Effector memory CD8-positive, alpha-beta T cell (primary cell): ENCODE data around the gene N4BP2L2.

Experiments
- ATAC-seq: fragments of 150-1000 bp; cut with Tn5 transposase; replicated peaks from 2 replicates; pipeline ENCODE4 v1.10.0; 2021; ENCODE audit warnings: mild to moderate bottlenecking, moderate library complexity
- DNase-seq, 3 experiments: peaks; one replicate each; pipeline ENCODE4 v3.0.0; 2021
- H3K27ac Mint-ChIP-seq, 2 donors: one replicate each; pipeline ENCODE4 v1.8.0; 2022; ENCODE audit warnings: mild to moderate bottlenecking in 2 of 2, mixed read lengths in 2 of 2, moderate library complexity in 2 of 2
- H3K27me3 Mint-ChIP-seq, 2 donors: one replicate each; pipeline ENCODE4 v1.8.0; 2022; ENCODE audit warnings: mixed read lengths in 2 of 2
- H3K36me3 Mint-ChIP-seq: one replicate; pipeline ENCODE4 v1.8.0; 2022; ENCODE audit warnings: mild to moderate bottlenecking, moderate library complexity, mixed read lengths; ENCODE audit not compliant: insufficient read depth
- H3K4me1 Mint-ChIP-seq, 2 donors: one replicate each; pipeline ENCODE4 v1.8.0; 2022; ENCODE audit warnings: low read depth in 2 of 2, mixed read lengths in 2 of 2
- H3K4me3 Mint-ChIP-seq, 2 donors: one replicate each; pipeline ENCODE4 v1.8.0; 2022; ENCODE audit warnings: mild to moderate bottlenecking in 2 of 2, mixed read lengths in 2 of 2, moderate library complexity in 2 of 2
- H3K9me3 Mint-ChIP-seq, 2 donors: one replicate each; pipeline ENCODE4 v1.8.0; 2022; ENCODE audit warnings: mixed read lengths in 2 of 2

N4BP2L2 gene

GRCh38 chr13:32511482-32511881 is 27.1 kb downstream of the N4BP2L2 start:
- no peak overlapping the region for H3K27ac Mint-ChIP-seq
- H3K9me3 Mint-ChIP-seq = no peaks in the 10 kb centered on the region

GRCh38 chr13:32504876-32505275 is 33.7 kb downstream of the N4BP2L2 start:
- Mint-ChIP-seq H3K27me3 (no peaks in the 10 kb centered on the region), H3K27ac (peak overlapping the region in 1 of 2 donors; percentile 30), H3K4me3 (no peak overlapping the region), H3K4me1 (peaks cover 2 to 17% of the 10 kb centered on the region in 2 donors), H3K36me3 (peaks cover 10% of the 10 kb centered on the region), H3K9me3 (no peaks in the 10 kb centered on the region)
- ATAC-seq (no peak), DNase-seq (no peak)

More at GRCh38 chr13:32511482-32511881, 27.1 kb downstream of the N4BP2L2 start:
- no peaks in the 10 kb centered on the region for H3K27me3 Mint-ChIP-seq
- no peak for ATAC-seq
- H3K4me1 Mint-ChIP-seq = peaks cover 0 to 10% of the 10 kb centered on the region in 2 donors
- H3K4me3 Mint-ChIP-seq = no peak overlapping the region
- peaks cover 47% of the 10 kb centered on the region for H3K36me3 Mint-ChIP-seq
- no peak for DNase-seq

- Mint-ChIP-seq H3K27me3 (no peaks in the 10 kb centered on the region), H3K4me3 (no peak overlapping the region), H3K9me3 (no peaks in the 10 kb centered on the region), H3K4me1 (peaks cover 2 to 19% of the 10 kb centered on the region in 2 donors), H3K36me3 (peaks cover 7% of the 10 kb centered on the region), H3K27ac (no peak overlapping the region)
- ATAC-seq = no peak
- no peak for DNase-seq
Observed at GRCh38 chr13:32504263-32504662, 34.3 kb downstream of the N4BP2L2 start.

GRCh38 chr13:32503727-32504126 is 34.9 kb downstream of the N4BP2L2 start:
- no peaks in the 10 kb centered on the region for H3K27me3 Mint-ChIP-seq
- no peak for ATAC-seq
- H3K4me3 Mint-ChIP-seq = no peak overlapping the region
- peaks cover 2 to 20% of the 10 kb centered on the region in 2 donors for H3K4me1 Mint-ChIP-seq
- DNase-seq = no peak
- H3K36me3 Mint-ChIP-seq = peaks cover 3% of the 10 kb centered on the region
- H3K9me3 Mint-ChIP-seq = no peaks in the 10 kb centered on the region
- peak overlapping the region in 1 of 2 donors; percentile 31 for H3K27ac Mint-ChIP-seq

- H3K27ac Mint-ChIP-seq = no peak overlapping the region
- ATAC-seq (no peak), DNase-seq (no peak)
- H3K4me3 Mint-ChIP-seq = no peak overlapping the region
- no peaks in the 10 kb centered on the region for H3K9me3 Mint-ChIP-seq
- H3K36me3 Mint-ChIP-seq = peaks cover 5% of the 10 kb centered on the region
- no peaks in the 10 kb centered on the region for H3K27me3 Mint-ChIP-seq
- peaks cover 5 to 26% of the 10 kb centered on the region in 2 donors for H3K4me1 Mint-ChIP-seq
Observed at GRCh38 chr13:32501064-32501463, 37.5 kb downstream of the N4BP2L2 start.

- no peak overlapping the region for H3K4me3 Mint-ChIP-seq
Observed at GRCh38 chr13:32499538-32500210, 38.9 kb downstream of the N4BP2L2 start.

GRCh38 chr13:32497589-32497988 is 41.0 kb downstream of the N4BP2L2 start:
- no peak for DNase-seq
- H3K27ac Mint-ChIP-seq = peak overlapping the region in 1 of 2 donors; percentile 62
- no peak for ATAC-seq
- H3K9me3 Mint-ChIP-seq = no peaks in the 10 kb centered on the region
- no peaks in the 10 kb centered on the region for H3K27me3 Mint-ChIP-seq
- H3K4me3 Mint-ChIP-seq = no peak overlapping the region
- H3K4me1 Mint-ChIP-seq = peaks cover 3 to 24% of the 10 kb centered on the region in 2 donors
- peaks cover 8% of the 10 kb centered on the region for H3K36me3 Mint-ChIP-seq

More at GRCh38 chr13:32499538-32500210, 38.9 kb downstream of the N4BP2L2 start:
- Mint-ChIP-seq H3K27ac (no peak overlapping the region), H3K27me3 (no peaks in the 10 kb centered on the region), H3K36me3 (peaks cover 5% of the 10 kb centered on the region), H3K4me1 (peaks cover 3 to 30% of the 10 kb centered on the region in 2 donors), H3K9me3 (no peaks in the 10 kb centered on the region)
- no peak for DNase-seq
- no peak for ATAC-seq

GRCh38 chr13:32496599-32497160 is 41.9 kb downstream of the N4BP2L2 start:
- Mint-ChIP-seq H3K4me3 (no peak overlapping the region), H3K9me3 (no peaks in the 10 kb centered on the region), H3K27me3 (no peaks in the 10 kb centered on the region), H3K27ac (peak overlapping the region in 1 of 2 donors; percentile 62), H3K4me1 (peaks cover 3 to 21% of the 10 kb centered on the region in 2 donors), H3K36me3 (peaks cover 8% of the 10 kb centered on the region)
- DNase-seq (no peak), ATAC-seq (no peak)

- no peaks in the 10 kb centered on the region for H3K9me3 Mint-ChIP-seq
- H3K4me3 Mint-ChIP-seq = no peak overlapping the region
- ATAC-seq (no peak), DNase-seq (no peak)
- H3K27ac Mint-ChIP-seq = peak overlapping the region in 1 of 2 donors; percentile 62
- peaks cover 3 to 21% of the 10 kb centered on the region in 2 donors for H3K4me1 Mint-ChIP-seq
- H3K27me3 Mint-ChIP-seq = no peaks in the 10 kb centered on the region
- peaks cover 8% of the 10 kb centered on the region for H3K36me3 Mint-ChIP-seq
Observed at GRCh38 chr13:32495841-32496240, 42.8 kb downstream of the N4BP2L2 start.

GRCh38 chr13:32495429-32495828 is 43.2 kb downstream of the N4BP2L2 start:
- ATAC-seq (no peak), DNase-seq (no peak)
- no peaks in the 10 kb centered on the region for H3K27me3 Mint-ChIP-seq
- H3K27ac Mint-ChIP-seq = no peak overlapping the region
- no peak overlapping the region for H3K4me3 Mint-ChIP-seq
- peaks cover 4 to 21% of the 10 kb centered on the region in 2 donors for H3K4me1 Mint-ChIP-seq
- H3K9me3 Mint-ChIP-seq = no peaks in the 10 kb centered on the region
- peaks cover 6% of the 10 kb centered on the region for H3K36me3 Mint-ChIP-seq

- H3K4me3 Mint-ChIP-seq = no peak overlapping the region
- DNase-seq (no peak), ATAC-seq (no peak)
- no peaks in the 10 kb centered on the region for H3K27me3 Mint-ChIP-seq
- peaks cover 3% of the 10 kb centered on the region for H3K36me3 Mint-ChIP-seq
- H3K27ac Mint-ChIP-seq = no peak overlapping the region
- H3K9me3 Mint-ChIP-seq = no peaks in the 10 kb centered on the region
- H3K4me1 Mint-ChIP-seq = peaks cover 2 to 4% of the 10 kb centered on the region in 2 donors
Observed at GRCh38 chr13:32491028-32491427, 47.6 kb downstream of the N4BP2L2 start.

- no peaks in the 10 kb centered on the region for H3K9me3 Mint-ChIP-seq
- H3K36me3 Mint-ChIP-seq = peaks cover 2% of the 10 kb centered on the region
- no peak for DNase-seq
- no peaks in the 10 kb centered on the region for H3K4me1 Mint-ChIP-seq
- no peak overlapping the region for H3K27ac Mint-ChIP-seq
- no peak overlapping the region for H3K4me3 Mint-ChIP-seq
- ATAC-seq = no peak
- H3K27me3 Mint-ChIP-seq = no peaks in the 10 kb centered on the region
Observed at GRCh38 chr13:32476892-32477291, 61.7 kb downstream of the N4BP2L2 start.

GRCh38 chr13:32476021-32476731 is 62.4 kb downstream of the N4BP2L2 start:
- no peak for ATAC-seq
- no peak for DNase-seq
- Mint-ChIP-seq H3K27ac (no peak overlapping the region), H3K27me3 (no peaks in the 10 kb centered on the region), H3K9me3 (no peaks in the 10 kb centered on the region), H3K4me3 (no peak overlapping the region), H3K4me1 (peaks cover 0 to 3% of the 10 kb centered on the region in 2 donors), H3K36me3 (peaks cover 2% of the 10 kb centered on the region)
